Lower leg skin (tissue), 4 donors: ENCODE measurements around the gene SCYGR4. TPM values are rescaled to one million over a fixed set of nuclear protein-coding genes. Genes with fewer than 3 reads are reported as not detected.

ENCODE experiments used
- DNase-seq, 2 donors: peaks; one replicate each; pipeline ENCODE4 v3.0.0-alpha.2; 2019; ENCODE audit warnings: low spot score in 2 of 2
- H3K4me3 ChIP-seq: fragments of 200-600 bp; sonication (generic); 2 replicates; pipeline ENCODE4 v1.5.1; 2017; ENCODE audit warnings: mild to moderate bottlenecking, low read depth; ENCODE audit not compliant: poor library complexity, severe bottlenecking
- POLR2A ChIP-seq, 2 donors: fragments of 450-650 bp; IDR thresholded peaks; one replicate each; pipeline ENCODE4 v1.6.1; 2016 to 2017; ENCODE audit warnings: antibody characterized with exemption in 2 of 2, mild to moderate bottlenecking in 1 of 2, moderate library complexity in 1 of 2
- WGBS, 2 donors: methylation state at CpG; one replicate each; pipeline ENCODE4 v1.1.5; 2018; 5-methylcytosine and 5-hydroxymethylcytosine counted together
- intact Hi-C: fragments of 100-400 bp; cut with DNase I; formaldehyde crosslinking; loops from one replicate; pipeline ENCODE4 v1.15.0; 2023; ENCODE audit warnings: low total_unique reads
- total RNA-seq, 4 donors: library from RNA; depleted of rRNA; stranded (reverse); fragments of >200 nt; gene quantifications; one replicate each; pipeline ENCODE4 v1.1.0, GENCODE V29; 2016
- TF ChIP-seq, protein P1 (sequence below), 3 donors: fragments of 450-650 bp; IDR thresholded peaks; one replicate each; pipeline ENCODE4 v1.5.1; 2016; ENCODE audit warnings: antibody characterized with exemption in 3 of 3, mild to moderate bottlenecking in 3 of 3, moderate library complexity in 2 of 3

SCYGR4 gene
- total RNA-seq, 4 donors from 2014 or later = 5.1 TPM; not detected in 3

DNA sequence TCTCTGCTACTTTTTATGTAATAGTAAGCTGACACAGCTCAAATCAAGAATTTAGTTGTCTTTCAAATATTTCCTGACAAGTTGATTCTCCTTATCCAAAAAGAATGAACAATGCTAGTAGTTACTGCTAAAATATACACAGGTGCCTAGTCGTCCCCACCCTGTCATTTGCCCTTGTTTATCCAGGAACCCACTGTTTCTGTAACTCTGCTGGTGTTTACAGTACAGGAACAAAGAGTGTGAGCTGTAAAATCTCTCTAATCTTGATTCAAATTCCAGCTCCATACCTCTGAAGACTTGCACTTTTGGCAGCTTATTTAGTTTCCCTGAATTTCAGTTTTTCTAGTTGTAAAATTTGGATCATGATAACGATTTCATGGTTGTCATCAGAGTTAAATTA is 39.7 kb upstream of the SCYGR4 start:
- intact Hi-C loops = no loop called here
- DNase-seq = no peak
- H3K4me3 ChIP-seq = no peak overlapping the region
- 36 to 39% methylated on average over 2 of the region's 2 CpGs for WGBS, 2 donors
- no peak for TF ChIP-seq POLR2A (IDR thresholded peaks at IDR 0.05)
- TF ChIP-seq, protein P1, sequence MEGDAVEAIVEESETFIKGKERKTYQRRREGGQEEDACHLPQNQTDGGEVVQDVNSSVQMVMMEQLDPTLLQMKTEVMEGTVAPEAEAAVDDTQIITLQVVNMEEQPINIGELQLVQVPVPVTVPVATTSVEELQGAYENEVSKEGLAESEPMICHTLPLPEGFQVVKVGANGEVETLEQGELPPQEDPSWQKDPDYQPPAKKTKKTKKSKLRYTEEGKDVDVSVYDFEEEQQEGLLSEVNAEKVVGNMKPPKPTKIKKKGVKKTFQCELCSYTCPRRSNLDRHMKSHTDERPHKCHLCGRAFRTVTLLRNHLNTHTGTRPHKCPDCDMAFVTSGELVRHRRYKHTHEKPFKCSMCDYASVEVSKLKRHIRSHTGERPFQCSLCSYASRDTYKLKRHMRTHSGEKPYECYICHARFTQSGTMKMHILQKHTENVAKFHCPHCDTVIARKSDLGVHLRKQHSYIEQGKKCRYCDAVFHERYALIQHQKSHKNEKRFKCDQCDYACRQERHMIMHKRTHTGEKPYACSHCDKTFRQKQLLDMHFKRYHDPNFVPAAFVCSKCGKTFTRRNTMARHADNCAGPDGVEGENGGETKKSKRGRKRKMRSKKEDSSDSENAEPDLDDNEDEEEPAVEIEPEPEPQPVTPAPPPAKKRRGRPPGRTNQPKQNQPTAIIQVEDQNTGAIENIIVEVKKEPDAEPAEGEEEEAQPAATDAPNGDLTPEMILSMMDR (IDR thresholded peaks at IDR 0.05) = no peak

DNA sequence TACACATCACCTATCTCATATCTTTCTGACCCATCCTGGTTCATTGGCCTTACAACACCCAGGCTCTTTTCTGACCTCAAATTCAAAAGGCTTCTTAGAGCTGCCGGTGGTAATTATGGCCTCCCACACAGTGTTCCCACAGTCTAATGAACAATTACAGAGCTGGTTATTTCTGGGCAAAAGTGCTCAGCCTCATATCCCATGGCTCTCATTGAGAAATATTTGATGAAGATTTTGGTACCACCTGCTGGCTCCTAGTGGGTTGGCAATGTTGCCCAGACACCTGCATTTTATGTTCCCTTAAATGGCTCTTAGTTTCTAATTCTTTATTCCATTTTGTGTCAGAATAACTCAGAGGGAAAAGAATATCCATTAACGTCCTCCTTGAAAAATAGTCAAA is 38.7 kb upstream of the SCYGR4 start:
- DNase-seq = no peak
- no peak for TF ChIP-seq POLR2A (IDR thresholded peaks at IDR 0.05)
- TF ChIP-seq, protein P1 (IDR thresholded peaks at IDR 0.05) = no peak
- no peak overlapping the region for H3K4me3 ChIP-seq
- 75 to 77% methylated on average over 2 of the region's 2 CpGs for whole genome bisulfite sequencing, 2 donors
- intact Hi-C loops = no loop called here

DNA sequence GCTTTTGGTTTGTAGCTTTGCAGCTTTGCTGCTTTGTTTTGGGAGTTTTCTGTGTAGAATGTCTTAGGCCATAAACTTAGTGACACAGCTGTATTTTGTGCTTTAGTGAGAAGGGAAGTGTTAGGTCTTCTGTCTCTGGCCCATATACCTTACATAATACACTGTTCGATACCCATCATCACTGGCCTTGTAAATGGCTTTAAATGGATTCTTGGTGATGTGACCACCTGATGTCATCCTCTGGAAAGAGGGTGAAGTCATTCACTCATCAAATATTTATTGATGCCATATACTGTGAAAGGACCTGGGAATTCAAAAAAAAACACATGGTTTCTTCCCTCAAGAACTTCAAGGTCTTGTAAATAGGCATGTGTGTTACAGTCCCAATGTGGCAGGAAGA is 37.5 kb upstream of the SCYGR4 start:
- TF ChIP-seq POLR2A (IDR thresholded peaks at IDR 0.05) = no peak
- TF ChIP-seq, protein P1 (IDR thresholded peaks at IDR 0.05) = no peak
- intact Hi-C loops = no loop called here
- H3K4me3 ChIP-seq = no peak overlapping the region
- 89 to 100% methylated on average over 1 of the region's 1 CpG for WGBS, 2 donors
- DNase-seq = no peak

DNA sequence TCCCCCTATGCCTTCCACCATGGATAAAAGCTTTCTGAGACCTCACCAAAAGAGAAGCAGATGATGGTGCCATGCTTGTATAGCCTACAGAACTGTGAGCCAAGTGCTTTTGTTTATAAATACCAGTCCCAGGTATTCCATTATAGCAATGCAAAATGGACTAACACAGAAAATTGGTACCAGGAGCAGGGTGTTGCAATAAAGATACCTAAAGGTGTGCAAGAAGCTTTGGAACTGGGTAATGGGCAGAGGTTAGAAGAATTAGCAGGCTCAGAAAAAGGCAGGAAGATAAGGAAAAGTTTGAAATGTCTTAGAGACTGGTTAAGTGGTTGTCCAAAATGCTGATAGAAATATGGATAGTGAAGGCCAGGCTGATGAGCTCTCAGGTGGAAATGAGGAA is 34.9 kb upstream of the SCYGR4 start:
- no peak for DNase-seq
- TF ChIP-seq, protein P1 (IDR thresholded peaks at IDR 0.05) = no peak
- TF ChIP-seq POLR2A (IDR thresholded peaks at IDR 0.05) = no peak
- intact Hi-C loops = no loop called here
- H3K4me3 ChIP-seq = no peak overlapping the region

DNA sequence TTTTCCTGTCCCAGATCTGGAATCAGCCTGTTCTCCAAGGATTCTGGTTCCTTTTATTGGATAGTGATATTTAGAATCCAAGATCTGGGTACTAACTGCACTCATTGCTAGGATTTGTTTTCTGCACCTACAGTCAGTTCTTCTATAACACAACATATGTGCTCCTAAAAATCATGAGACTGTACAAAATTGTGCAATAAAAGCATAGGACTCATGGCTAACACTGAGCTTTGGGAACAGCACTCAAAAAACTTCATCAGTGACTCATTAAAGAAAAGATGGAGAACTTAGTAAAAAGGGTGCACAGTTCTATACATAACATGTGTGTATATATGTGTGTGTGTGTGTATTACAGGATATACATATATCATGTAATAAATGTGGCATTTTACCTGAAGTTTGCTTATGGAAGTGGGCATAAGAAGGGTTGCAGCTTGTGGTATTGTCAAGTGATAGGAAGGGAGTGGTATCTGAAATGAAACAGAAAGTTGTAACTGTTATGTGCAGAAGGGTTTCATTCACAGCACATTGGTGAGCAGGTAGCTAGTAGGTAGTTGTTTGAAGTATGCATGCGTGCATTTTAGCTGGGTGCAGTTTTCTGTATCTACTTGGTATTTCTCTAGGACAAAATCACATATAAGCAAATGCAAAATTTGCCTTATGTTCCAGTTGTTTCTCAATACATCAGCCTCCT is 24.5 kb upstream of the SCYGR4 start:
- no peak for TF ChIP-seq POLR2A (IDR thresholded peaks at IDR 0.05)
- TF ChIP-seq, protein P1 (IDR thresholded peaks at IDR 0.05) = no peak
- WGBS, 2 donors = 89 to 95% methylated on average over 1 of the region's 1 CpG
- intact Hi-C loops = no loop called here
- DNase-seq = no peak
- H3K4me3 ChIP-seq = no peak overlapping the region

DNA sequence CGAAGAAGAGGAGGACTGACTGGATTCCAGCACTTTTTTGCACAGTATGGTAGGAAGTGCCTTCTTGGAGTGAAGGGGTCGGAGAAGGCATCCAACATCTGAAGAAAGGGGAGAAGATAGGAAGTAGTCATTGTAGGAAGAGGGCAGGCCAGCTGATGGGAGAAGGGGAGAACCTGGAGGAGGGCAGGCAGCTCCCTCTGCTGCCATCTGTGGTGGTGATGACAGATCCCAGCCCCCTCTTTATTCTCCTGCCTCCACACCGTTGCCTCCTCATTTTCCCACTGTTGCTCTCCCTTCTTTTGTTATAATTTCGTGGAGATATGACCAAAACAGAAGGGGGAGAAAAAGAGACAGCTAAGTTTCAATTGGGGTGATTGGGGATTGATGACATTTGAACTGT is 21.5 kb upstream of the SCYGR4 start:
- 64 to 68% methylated on average over 4 of the region's 4 CpGs for WGBS, 2 donors
- DNase-seq = no peak
- intact Hi-C loops = no loop called here
- H3K4me3 ChIP-seq = no peak overlapping the region
- no peak for TF ChIP-seq POLR2A (IDR thresholded peaks at IDR 0.05)
- TF ChIP-seq, protein P1 (IDR thresholded peaks at IDR 0.05) = no peak
